NCI-H82 (cell line): ENCODE results near the gene PDE10A.
A peak's percentile ranks its signal among the peaks of the same experiment; 100 is the strongest.
"Not testable (repeated sequence)": the region's sequence is repeated elsewhere in the genome, so short reads cannot be mapped to it uniquely, and the experiment has no call there.

Source experiments
- DNase-seq: peaks from one replicate; lab custom pipeline; 2025; lab: John Stamatoyannopoulos, UW

Gene PDE10A

DNA sequence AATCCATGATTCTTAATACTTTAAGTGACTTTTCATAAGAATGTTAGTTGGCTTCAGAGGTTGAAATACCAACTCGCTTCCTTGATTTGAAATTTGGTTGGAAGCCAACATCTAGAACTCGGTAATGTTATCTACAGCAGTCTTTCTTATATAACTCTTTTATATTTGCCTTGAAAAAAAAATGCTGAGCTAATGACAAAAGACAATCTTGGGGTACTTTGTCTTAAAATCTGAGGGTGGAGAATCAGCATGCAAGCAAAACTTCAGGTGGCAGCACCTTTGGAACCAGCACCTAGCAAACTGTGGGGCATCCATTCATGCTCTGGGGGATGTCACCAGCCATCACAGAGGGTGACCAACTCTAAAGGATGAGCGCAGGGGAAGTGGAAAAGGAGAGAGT lies 76.3 kb downstream of the PDE10A start:
- DNase-seq = no peak

DNA sequence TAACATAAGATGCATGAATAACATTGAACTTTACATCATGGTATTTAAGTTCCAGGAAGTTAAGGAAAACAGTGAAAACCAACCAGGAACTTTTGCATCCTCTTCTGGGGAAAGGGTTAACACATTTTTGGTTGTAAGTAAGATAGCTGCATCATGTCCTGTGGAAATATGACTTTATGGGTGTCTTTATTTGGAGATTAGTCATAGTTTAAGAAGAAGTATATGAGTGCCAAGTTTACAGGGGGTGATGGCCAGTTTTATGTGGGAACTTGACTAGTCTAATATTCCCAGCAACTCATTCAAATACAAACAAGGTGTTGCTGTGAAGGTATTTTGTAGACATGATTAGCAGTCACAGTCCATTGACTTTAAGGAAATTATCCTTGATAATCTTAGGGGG lies 78.0 kb downstream of the PDE10A start:
- DNase-seq = no peak

DNA sequence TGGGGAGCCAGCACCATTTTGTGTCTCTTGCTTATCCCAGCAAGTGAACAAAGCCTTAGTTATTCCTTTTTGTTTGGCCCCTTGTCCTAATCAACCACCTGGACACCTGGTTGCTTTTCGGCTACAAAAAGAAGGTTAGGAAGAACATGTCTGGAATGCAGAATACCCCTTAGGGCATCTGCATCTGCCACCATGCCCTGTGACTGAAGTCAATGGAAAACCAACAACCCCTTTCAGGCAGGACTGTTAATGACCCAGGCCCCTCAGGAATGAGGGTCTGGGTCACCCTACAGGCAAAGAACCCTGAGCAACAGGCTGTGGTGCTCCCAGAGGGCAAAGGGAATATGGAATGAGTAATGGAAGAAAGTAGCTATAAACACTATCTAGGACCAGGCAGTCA lies 78.5 kb downstream of the PDE10A start:
- DNase-seq = no peak

DNA sequence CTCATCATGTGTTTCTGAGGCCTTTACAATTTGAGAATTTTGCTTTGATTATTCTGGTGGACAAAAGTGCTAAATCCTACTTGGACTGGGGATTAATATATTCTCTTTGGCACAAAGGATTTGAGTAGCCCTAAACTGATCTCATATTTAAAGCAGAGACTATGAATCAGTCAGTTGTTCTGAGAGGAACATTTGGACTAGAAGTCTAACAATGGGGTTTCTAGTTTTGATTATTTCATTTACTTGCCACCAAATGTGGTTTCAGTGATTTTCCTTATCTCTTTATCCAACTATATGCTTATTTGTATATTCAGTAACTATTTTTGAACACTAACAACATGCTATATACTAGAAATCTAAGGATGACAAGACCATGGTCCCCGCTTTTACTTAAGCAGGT lies 81.4 kb downstream of the PDE10A start:
- DNase-seq = no peak

DNA sequence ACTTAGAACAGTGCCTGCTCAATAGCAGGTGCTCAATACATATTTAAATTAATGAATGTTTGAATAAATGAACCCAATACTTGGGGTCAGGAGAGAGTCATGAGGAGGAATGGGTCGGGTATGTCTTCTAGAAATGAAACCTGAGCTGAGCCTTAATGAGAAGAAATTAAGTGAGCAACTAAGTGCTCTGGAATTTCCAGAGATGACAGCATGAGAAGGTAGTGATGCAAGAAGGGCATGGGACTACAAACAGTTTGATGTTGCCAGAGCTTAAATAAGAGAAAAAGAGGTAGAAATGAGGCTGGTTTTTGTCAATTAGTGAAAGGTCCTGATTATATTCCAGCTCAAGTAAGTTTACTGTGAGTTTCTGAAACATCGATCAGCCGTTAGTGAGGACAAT lies 82.9 kb downstream of the PDE10A start:
- DNase-seq = no peak

DNA sequence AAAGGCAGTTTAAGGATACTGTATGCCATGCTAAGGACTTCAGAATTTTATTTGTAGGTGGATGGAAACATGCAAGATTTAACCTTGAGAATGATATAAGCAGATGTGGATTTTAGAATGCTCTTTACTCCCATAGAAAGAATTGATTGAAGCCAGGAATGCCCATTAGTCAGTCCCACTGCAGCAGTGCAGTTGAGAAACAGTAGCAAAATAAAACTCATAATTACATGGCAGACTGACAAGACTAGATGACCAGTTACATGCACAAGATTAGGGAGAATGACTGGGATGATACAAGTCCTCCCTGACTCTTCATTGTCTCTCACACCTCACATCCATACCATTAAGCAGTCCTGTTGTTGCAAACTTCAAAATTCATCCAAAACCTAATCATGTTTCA lies 83.9 kb downstream of the PDE10A start:
- no peak for DNase-seq

DNA sequence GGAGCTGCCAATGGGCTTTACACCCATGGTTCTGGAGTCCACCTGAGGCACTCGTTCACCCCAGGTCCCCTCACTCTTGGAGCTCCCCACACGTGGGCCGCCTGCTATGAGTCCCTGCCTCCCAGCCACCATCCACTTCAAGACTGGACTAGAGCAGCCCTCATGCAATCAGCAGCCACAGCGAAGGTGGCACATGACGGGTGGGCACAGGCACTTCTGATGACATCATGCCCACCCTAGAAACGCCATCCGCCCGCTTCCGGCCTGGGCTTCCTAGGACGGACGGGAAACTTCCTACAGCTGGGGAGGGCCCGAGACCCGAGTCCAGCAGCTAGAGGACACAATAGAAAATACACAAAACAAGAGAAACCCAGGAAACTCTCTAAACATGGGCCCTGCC lies 85.5 kb downstream of the PDE10A start:
- no peak for DNase-seq

DNA sequence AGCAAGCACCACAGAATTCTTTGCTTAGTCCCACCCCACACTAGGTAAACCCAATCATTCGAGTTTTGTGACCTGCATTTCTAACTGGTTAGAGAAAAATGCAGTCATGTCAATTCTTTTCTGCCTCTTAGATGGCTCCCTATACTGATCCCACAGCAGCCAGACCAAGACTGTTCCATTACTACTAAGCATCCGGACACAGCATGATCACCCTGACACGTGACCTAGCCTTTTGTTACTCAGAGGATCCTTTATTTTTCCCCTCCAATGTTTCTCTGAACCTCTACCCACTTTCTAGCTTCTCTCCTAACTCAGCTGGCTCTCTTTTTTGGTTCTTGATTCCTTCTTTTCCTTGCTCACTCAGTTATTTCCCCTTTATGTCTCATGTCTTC lies 87.9 kb downstream of the PDE10A start:
- DNase-seq = no peak

DNA sequence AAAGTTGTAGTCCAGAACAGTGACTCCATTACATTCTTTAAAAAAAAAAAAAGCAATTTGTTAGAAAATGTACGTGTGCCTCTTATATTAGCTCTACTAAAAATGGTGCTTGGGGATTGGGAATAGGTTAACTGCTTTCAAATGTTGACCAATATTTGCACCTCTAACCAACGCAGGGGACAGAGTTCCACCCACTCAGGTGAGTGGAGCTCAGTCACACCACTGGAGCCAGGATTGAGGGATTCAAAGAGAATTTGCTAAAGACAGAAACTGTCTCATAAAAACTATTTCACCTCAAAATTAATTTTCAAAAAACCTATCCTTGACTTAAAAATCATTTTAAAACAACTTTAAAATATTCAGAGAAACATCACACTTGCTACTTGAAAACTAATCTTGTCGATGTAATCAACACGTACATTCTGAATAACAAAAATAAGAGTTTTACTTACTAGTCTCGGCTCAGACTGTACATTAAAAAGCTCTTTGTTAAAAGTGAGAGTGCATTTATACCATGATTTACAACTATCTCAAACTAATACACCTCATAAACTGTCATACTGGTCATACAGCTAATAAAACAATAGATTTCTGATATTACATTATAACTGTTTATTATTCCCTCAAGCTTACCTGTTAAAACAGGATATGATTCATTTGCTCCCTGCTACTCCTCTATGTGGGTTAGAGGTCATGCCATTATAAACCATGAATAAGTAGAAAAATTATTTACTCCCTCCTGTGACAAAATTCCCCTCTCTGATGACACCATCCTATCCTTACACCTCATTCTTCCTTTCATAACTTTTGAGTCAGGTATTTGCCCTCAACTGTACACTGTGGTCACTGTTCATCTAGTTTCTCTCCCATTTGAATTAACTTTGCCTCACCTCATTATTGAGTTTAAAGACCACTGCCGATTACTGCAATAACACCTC lies 88.6 kb downstream of the PDE10A start:
- no peak for DNase-seq

DNA sequence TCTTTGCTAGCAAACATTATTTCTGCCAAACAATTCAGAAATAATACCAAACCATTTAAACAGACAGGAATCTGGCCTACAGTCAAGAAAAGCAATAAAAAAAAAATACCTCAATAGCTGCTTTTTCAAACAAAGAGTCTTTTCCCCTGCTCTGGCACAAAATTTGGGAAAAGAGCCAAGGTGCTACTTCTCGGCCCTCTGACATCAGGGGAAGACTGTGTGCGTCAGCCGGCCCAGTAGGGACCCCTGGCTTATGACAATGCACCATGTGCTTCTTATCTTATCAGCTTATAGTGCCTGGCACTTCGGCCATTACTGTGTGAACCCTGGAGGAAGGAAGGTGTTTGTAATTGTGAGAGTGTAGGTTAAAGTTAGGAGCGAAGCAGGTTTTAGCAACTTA lies 89.4 kb downstream of the PDE10A start:
- DNase-seq = no peak

DNA sequence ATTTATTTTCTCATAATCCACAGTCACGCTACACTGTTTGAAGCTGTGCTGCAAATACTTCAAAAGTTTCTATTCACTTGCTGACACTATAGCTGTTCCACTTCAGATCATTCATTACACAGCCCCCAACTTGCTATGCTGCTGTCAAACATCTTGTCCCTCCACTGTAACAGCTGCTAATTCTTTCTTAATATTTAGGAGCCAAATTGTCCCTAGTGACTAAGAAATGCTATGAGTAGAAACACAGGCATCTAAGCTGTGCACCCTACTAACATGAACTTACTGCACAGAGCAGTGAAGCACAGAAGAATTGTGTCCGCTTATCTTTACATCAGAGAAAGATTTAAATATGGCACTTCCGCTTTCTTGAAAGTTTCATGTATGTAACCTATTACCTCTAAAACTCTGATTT lies 91.3 kb downstream of the PDE10A start:
- DNase-seq = no peak

DNA sequence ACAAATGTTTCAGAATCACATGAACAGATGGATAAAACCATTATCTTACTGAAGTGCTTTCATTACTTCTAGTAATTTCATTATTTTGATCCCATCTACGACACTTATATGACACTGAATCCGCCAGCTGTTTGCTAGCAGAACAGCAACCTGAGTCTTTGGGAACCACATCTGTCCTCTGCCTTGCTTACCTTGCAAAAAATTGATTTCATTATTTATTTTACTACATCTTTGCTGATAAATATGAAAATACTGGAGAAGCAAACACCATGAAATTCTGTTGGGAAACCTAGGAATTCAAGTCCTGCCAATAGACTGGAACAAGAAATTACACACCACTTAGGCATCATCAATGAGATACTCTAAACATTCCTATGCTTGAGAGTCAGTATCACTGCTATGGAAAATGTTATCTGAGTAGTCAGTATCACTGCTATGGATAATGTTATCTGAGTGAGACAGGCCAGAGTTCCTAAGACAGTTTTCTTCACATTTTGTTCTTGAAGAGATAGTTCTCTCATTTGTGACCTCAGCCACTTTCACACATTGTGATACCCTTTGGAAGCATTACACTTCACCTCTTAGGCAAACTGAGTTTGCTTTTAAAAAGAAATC lies 91.9 kb downstream of the PDE10A start:
- DNase-seq = peak; percentile 12

DNA sequence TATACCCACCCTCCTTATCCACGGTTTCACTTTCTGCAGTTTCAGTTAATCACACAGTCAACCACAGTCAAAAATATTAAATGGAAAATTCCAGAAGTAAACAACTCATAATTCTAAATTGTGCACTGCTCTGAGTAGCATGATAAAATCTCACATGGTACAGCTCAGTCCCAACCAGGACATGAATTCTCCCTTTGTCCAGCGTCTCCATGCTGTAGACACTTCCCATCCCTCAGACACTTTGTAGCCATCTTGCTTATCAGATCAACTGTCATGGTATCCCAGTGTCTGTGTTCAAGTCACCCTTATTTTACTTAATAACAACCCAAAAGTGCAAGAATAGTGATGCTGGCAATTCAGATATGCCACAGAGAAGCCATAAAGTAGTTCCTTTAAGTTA lies 94.7 kb downstream of the PDE10A start:
- DNase-seq = no peak

DNA sequence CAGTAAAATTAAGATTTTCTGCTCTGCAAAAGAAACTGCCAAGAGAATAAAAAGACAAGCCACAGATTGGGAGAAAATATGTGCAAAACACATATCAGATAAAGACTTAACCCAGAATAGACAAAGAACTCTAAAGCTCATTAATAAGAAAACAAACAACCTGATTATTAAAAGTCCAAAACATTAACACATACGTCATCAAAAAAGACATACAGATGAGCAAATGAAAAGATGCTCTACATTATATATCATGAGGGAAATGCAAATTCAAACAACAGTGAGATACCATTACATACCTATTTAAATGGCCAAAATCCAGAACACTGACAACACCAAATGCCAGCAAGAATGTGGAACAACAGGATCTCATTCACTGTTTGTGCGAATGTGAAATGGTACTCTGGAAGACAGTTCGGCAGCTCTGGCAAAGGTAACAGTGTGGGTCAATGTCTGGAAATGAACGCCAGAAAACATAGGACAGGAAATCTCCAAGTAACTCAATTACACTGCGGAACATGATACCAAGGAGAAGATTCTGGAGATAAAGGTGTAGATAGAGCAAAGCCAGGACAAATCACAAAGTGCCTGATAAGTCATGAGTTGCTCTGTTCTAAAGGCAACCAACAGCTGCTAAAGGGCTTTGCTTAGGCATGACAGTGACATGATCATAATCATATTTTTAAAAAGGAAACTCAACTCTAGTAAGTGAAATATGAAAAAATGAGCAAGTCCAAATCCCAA lies 96.8 kb downstream of the PDE10A start:
- DNase-seq = no peak

DNA sequence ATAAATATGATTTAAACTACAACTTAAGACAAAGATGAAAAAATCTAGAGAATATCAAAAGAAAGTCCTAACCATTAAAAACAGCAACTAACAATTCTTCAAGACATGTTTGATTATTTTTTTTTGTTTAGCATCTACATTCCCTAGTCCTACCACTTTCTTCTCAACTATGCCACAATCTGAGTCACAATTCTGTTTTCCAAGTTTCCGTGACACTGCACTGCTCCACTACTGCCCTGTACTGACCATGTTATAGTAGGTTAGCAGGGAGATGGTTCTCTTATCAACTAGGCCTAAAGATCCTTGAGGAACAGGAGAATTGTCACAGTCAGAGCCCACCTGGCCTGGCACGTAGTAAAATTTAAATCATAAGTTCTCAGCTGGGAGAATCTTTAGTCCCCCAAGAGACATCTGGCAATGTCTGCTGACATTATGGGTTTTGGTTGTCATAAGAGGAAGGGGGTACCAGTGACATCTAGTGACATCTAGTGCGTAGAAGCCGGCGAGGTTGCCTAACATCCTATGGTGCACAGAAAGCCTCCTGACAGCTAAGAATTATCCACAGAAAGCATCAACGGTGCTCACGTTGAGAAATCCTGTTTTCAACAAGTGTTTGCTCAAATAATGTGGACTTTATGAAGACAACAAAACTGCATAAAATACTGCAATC lies 100.5 kb downstream of the PDE10A start:
- no peak for DNase-seq

DNA sequence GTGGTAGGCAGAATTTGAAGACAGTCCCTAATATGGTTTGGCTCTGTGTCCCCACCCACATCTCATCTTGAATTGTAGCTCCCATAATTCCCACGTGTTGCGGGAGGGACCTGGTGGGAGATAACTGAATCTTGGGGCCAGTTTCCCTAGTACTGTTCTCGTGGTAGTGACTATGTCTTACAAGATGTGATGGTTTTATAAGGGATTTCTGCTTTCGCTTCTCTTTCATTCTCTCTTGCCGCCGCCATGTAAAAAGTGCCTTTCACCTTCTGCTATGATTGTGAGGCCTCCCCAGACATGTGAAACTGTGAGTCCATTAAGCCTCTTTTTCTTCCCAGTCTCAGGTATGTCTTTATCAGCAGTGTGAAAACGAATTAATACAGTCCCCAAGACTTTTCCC lies 103.4 kb downstream of the PDE10A start:
- DNase-seq = no peak

DNA sequence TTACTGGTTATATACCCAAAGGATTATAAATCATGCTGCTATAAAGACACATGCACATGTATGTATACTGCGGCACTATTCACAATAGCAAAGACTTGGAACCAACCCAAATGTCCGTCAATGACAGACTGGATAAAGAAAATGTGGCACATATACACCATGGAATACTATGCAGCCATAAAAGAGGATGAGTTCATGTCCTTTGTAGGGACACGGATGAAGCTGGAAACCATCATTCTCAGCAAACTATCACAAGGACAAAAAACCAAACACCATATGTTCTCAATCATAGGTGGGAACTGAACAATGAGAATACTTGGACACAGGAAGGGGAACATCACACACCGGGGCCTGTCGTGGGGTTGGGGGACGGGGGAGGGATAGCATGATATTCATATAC lies 104.9 kb downstream of the PDE10A start:
- not testable (repeated sequence) for DNase-seq

DNA sequence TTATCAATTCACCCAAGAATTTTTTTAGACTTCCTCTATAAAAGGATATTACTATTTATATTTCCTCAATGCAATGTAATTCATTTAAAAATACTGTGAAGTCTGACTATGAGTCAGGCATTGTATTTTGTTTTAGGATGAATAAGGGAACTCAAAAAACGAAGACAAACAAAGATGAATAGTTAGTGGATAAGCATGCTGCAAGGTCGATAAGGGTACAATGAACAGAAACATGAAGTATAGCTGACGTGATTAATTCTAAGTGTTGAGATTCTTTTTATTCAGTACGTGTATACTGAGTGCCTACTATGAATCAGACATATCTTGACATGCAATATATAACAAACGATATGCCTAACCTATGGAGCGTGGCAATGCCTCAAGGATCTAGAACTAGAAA lies 105.4 kb downstream of the PDE10A start:
- DNase-seq = no peak

DNA sequence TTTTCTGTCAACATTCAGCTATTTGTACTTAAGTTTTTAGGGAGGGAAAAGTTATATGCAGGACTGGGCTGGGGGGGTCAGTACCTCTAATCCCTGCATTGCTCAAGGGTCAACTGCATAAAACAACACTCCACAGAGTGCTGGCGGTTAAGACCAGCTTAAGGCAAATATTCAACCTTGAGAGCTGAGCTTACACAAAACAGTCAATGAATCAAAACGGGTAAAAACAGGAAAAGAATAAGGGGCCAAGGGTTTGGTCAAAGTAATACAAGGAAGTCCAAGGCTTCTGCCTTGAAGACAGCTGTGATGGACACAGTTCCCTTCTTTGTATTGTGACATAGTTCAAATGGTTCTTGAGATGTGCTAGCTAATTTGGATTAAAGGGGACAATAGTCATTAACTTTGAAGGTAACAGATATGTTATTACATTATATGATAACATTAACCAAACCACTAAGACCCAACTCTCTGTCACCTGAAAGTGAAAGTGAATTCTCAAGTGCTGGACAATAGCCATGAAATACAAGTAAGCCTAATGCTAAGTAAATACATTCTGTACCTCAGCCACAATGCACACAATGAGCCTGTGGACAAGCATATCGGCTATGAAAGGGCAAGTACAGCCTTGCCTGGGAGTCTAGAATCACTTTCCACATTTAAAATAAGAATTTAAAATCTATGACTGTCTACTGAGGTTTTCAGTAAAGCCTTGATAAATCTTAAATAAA lies 106.8 kb downstream of the PDE10A start:
- DNase-seq = no peak

DNA sequence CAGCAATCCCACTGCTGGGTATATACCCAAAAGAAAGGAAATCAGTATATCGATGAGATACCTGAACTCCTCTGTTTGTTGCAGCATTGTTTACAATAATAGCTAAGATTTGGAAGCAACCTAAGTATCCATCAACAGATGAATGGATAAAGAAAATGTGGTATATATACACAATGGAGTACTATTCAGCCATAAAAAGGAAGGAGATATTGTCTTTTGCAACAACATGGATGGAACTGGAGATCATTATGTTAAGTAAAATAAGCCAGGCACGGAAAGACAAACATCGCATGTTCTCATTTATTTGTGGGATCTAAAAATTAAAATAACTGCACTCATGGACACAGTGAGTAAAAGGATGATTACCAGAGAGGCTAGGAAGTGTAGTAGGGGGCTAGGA lies 108.4 kb downstream of the PDE10A start:
- DNase-seq = not testable (repeated sequence)

DNA sequence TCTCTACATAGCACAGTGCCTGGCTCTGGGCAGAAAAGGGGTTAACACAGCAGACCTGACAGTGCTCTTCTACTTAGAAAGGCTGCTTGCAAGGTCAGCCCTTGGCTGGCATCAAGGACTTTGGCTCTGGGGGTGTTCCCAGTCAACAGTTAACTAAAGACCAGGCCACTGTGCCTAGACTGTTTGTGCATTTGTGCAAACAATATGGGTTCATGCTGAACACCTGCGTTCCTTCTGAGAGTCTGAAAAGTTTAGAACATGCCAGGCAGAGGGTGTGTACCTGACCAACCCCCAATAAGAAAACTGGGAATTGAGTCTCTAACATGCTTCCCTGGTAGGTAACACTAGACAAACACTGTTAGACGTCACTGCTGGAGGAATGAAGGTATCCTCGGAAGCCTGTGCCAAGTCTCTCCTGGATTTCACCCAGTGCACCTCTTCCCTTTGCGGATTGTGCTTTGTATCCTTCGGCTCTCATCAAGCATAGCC lies 110.7 kb downstream of the PDE10A start:
- no peak for DNase-seq

DNA sequence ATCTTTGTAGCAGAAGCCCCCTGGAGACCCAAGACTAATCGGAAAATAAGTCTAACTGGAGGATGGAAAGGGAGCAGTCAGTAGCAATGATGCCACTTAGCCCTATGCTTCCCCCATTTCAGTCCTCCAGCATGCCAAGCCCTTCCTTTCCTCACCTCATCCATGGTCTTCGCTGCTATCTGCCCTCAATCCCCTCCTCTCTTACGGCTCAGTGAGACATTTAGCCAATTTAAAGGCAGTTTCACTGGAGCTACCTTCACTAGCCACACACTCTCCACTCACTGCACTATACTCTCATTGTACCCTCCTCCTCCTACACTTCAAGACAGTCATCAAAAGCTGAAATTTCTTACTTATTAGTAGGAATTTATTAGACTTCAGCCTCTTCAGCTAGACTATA lies 111.2 kb downstream of the PDE10A start:
- DNase-seq = no peak
